Ishikawa (cell line): ENCODE measurements around the gene TRPV3.

ENCODE experiments used
- EP300 ChIP-seq: IDR thresholded peaks from 2 replicates; pipeline ENCODE4 v1.6.1; 2012; ENCODE audit warnings: borderline replicate concordance
- NFIC ChIP-seq: IDR thresholded peaks from 2 replicates; pipeline ENCODE4 v1.6.1; 2012

DNA sequence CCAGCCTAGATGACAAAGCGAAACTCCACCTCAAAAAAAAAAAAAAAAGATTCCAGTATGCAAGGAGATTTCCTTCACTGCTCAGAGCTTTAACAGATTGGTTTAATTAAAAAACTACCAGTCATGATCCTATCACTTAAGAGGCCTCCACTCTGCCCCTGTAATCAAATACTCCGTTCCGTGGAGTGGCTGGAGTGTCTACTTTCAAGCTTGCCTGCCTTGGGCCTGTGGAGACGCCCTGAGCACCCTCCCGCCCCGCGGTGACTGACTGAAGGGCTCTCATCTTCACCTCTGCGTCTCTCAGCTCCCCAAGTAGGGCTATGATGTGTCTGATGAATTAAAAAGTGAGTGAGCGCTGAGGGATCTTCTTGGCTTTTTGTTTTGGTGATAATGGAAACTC is 25.3 kb upstream of the TRPV3 start:
- TF ChIP-seq EP300 = no peak
- no peak for TF ChIP-seq NFIC
